H1 (cell line): ENCODE measurements around the gene UBE2D2. TPM values are rescaled to one million over a fixed set of nuclear protein-coding genes. Genes with fewer than 3 reads are reported as not detected.

ENCODE experiments used
- CHD1 ChIP-seq: IDR thresholded peaks from 2 replicates; pipeline ENCODE4 v1.6.1; 2012; ENCODE audit warnings: low read depth, low read length, improper control_type of control experiment
- CHD2 ChIP-seq: IDR thresholded peaks from 2 replicates; pipeline ENCODE4 v1.6.1; 2012; ENCODE audit warnings: low read length, improper control_type of control experiment
- CREB1 ChIP-seq: IDR thresholded peaks from 2 replicates; pipeline ENCODE4 v1.6.1; 2012; ENCODE audit warnings: inconsistent platforms
- CTBP2 ChIP-seq: IDR thresholded peaks from 2 replicates; pipeline ENCODE4 v1.7.0; 2011; ENCODE audit warnings: borderline replicate concordance, mild to moderate bottlenecking, moderate library complexity, mixed read lengths, low read length; ENCODE audit not compliant: insufficient read depth, insufficient read length
- EP300 ChIP-seq, 2 experiments: IDR thresholded peaks; 1 replicate in 1 of 2; 2 replicates in 1 of 2; pipeline ENCODE4 v1.6.1; 2011 to 2012; ENCODE audit warnings: low read depth in 2 of 2, low read length in 2 of 2, mild to moderate bottlenecking in 2 of 2, borderline replicate concordance in 1 of 2, inconsistent platforms in 1 of 2, moderate library complexity in 1 of 2
- JUN ChIP-seq: IDR thresholded peaks from 2 replicates; pipeline ENCODE4 v1.6.1; 2011; ENCODE audit warnings: low read depth, mild to moderate bottlenecking, improper control_type of control experiment, low read length
- MAFK ChIP-seq: IDR thresholded peaks from 2 replicates; pipeline ENCODE4 v1.6.1; 2012; ENCODE audit warnings: low read depth, mild to moderate bottlenecking, improper control_type of control experiment, low read length
- NANOG ChIP-seq: IDR thresholded peaks from 2 replicates; pipeline ENCODE4 v1.6.1; 2011; ENCODE audit warnings: low read length, low read depth, mild to moderate bottlenecking, inconsistent platforms; ENCODE audit not compliant: insufficient read depth, poor library complexity, severe bottlenecking
- NRF1 ChIP-seq: IDR thresholded peaks from 2 replicates; pipeline ENCODE4 v1.6.1; 2011; ENCODE audit warnings: mild to moderate bottlenecking, low read depth, low read length, improper control_type of control experiment
- POLR2AphosphoS5 ChIP-seq: IDR thresholded peaks from 2 replicates; pipeline ENCODE4 v1.6.1; 2011; ENCODE audit warnings: low read depth, low read length
- RBBP5 ChIP-seq: IDR thresholded peaks from 2 replicates; pipeline ENCODE4 v1.7.1; 2012; ENCODE audit warnings: low read depth, mild to moderate bottlenecking, inconsistent platforms, low read length, moderate library complexity, borderline replicate concordance
- RXRA ChIP-seq: IDR thresholded peaks from 2 replicates; pipeline ENCODE4 v1.6.1; 2011; ENCODE audit warnings: low read depth, mild to moderate bottlenecking, low read length, moderate library complexity; ENCODE audit not compliant: insufficient read depth
- SIN3A ChIP-seq, 2 experiments: IDR thresholded peaks in 1 of 2; conservative IDR thresholded peaks in 1 of 2; 2 replicates each; pipeline ENCODE4 v1.6.1; 2011 to 2012; ENCODE audit warnings: low read length in 2 of 2, improper control_type of control experiment in 1 of 2, low read depth in 1 of 2, mild to moderate bottlenecking in 1 of 2
- SIRT6 ChIP-seq: IDR thresholded peaks from one replicate; pipeline ENCODE4 v1.7.1; 2012; ENCODE audit warnings: low read length, inconsistent platforms
- SIX5 ChIP-seq: IDR thresholded peaks from 2 replicates; pipeline ENCODE4 v1.6.1; 2011; ENCODE audit warnings: mild to moderate bottlenecking, low read depth, low read length
- SP1 ChIP-seq: IDR thresholded peaks from 2 replicates; pipeline ENCODE4 v1.6.1; 2011; ENCODE audit warnings: low read depth, low read length
- SP2 ChIP-seq: IDR thresholded peaks from 2 replicates; pipeline ENCODE4 v1.6.1; 2012; ENCODE audit warnings: mild to moderate bottlenecking, low read length, inconsistent platforms
- TBP ChIP-seq: IDR thresholded peaks from 2 replicates; pipeline ENCODE4 v1.6.1; 2011; ENCODE audit warnings: low read depth, low read length, improper control_type of control experiment
- TCF12 ChIP-seq: IDR thresholded peaks from 2 replicates; pipeline ENCODE4 v1.6.1; 2011; ENCODE audit warnings: low read depth, mild to moderate bottlenecking, low read length
- TEAD4 ChIP-seq: IDR thresholded peaks from 2 replicates; pipeline ENCODE4 v1.6.1; 2012; ENCODE audit warnings: low read depth, low read length, inconsistent platforms, mixed read lengths
- YY1 ChIP-seq: IDR thresholded peaks from 2 replicates; pipeline ENCODE4 v1.6.1; 2011; ENCODE audit warnings: low read depth, mild to moderate bottlenecking, low read length
- polyA plus RNA-seq, 7 experiments: library from polyadenylated mRNA; depleted of rRNA in 3 of 7; stranded (reverse) in 5 of 7; unstranded in 2 of 7; fragments of >200 nt in 5 of 7; fragments of 200-250 nt in 2 of 7; gene quantifications; 1 replicate in 5 of 7; 2 replicates in 1 of 7; 4 replicates in 1 of 7; pipeline versions ENCODE4 v1.2.1 to v1.2.3, GENCODE V29; 2011 to 2013; ENCODE audit warnings: missing spikeins in 2 of 7, mixed read lengths in 2 of 7
- total RNA-seq: library from RNA; stranded (reverse); fragmentation: NEBNext Ultra II Directional; extraction: Animal tissue kit (Norgen Biotek cat#: 25700); gene quantifications from 2 replicates; pipeline ENCODE4 v1.2.1, GENCODE V29; 2021
- TF ChIP-seq, protein P1 (sequence below): IDR thresholded peaks from 2 replicates; pipeline ENCODE4 v1.6.1; 2011; ENCODE audit warnings: low read length, improper control_type of control experiment

Gene UBE2D2
- total and polyA plus RNA-seq, 2 of the 8 experiments (the other 6 are each of a cell fraction or from before 2014, with no cell fraction given), result 66.9 to 203 TPM

DNA sequence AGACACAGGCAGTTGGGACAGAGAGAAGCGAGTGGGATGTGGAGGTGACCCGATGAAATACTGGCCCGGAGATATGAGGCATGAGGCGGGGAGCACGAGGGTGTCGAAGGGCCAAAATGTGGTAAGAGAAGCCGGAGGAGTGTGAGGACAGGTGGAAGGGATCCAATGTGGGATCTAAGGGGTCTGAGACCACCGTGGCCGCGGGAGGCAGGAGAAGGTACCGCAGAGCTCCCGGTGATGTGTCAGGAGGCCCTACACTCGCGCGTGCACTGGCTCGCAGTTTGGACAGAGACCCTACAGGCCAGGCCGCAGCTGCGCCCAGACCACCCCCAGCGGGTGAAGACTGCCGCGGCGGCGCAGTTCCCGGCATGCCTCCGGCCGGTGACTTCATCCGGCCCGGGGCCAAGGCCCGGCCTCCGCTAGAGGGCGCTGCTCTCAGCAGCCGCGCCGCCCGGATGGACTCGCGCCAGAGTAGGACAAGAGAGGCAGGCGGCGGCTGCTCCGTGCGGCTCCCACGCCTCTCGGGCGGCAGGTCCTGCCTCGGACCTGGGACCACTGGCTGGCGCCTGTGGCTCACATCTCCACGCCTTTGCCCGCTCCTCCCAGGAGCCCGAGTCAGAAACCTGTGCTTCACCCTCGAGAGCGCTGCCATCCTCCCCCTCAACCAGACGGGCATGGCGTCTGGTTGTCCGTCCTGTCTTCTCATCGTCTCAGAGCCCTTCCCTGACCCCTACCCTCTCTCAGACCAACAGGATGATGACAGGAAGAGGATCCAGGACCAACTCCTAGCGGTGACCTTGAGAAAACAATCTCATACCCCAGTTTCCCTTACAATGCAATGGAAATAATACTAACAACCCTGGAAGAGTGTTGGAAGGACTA, 43.2 kb upstream of the UBE2D2 start (continued):
- TF ChIP-seq JUN (peak; percentile 83), YY1 (peak; percentile 5; the same call in 1 of the 2 replicates), MAFK (no peak), RBBP5 (peak; percentile 64; the same call in 1 of the 2 replicates), SIX5 (no peak), SP2 (no peak), SIRT6 (no peak), TBP (peak; percentile 90), CHD2 (no peak), POLR2AphosphoS5 (0 out of 2 replicates have a peak, but pooled peaks have one; percentile 71), TCF12 (peak; percentile 50; the same call in 1 of the 2 replicates), CTBP2 (peak; percentile 40), SIN3A (conservative IDR thresholded peaks at IDR 0.05 in 1 of 2, IDR thresholded peaks at IDR 0.05 in 1 of 2; ENCODE audit: low read depth in 1 of 2, low read length in 2 of 2) (no peak), CREB1 (no peak), RXRA (no peak), NANOG (peak; percentile 4), NRF1 (peak; percentile 17; the same call in 1 of the 2 replicates), TEAD4 (no peak), SP1 (no peak), EP300 (IDR thresholded peaks at IDR 0.05; ENCODE audit: borderline replicate concordance in 1 of 2, low read depth in 2 of 2, low read length in 2 of 2) (no peak; a peak in 1 of 3 replicates), CHD1 (no peak)
- TF ChIP-seq, protein P1, sequence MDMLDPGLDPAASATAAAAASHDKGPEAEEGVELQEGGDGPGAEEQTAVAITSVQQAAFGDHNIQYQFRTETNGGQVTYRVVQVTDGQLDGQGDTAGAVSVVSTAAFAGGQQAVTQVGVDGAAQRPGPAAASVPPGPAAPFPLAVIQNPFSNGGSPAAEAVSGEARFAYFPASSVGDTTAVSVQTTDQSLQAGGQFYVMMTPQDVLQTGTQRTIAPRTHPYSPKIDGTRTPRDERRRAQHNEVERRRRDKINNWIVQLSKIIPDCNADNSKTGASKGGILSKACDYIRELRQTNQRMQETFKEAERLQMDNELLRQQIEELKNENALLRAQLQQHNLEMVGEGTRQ, result no peak
